NCI-H1105 (cell line): ENCODE data around the gene ALPG.

Experiments used
- DNase-seq: peaks from one replicate; lab custom pipeline; 2025; lab: John Stamatoyannopoulos, UW

The ALPG gene

DNA sequence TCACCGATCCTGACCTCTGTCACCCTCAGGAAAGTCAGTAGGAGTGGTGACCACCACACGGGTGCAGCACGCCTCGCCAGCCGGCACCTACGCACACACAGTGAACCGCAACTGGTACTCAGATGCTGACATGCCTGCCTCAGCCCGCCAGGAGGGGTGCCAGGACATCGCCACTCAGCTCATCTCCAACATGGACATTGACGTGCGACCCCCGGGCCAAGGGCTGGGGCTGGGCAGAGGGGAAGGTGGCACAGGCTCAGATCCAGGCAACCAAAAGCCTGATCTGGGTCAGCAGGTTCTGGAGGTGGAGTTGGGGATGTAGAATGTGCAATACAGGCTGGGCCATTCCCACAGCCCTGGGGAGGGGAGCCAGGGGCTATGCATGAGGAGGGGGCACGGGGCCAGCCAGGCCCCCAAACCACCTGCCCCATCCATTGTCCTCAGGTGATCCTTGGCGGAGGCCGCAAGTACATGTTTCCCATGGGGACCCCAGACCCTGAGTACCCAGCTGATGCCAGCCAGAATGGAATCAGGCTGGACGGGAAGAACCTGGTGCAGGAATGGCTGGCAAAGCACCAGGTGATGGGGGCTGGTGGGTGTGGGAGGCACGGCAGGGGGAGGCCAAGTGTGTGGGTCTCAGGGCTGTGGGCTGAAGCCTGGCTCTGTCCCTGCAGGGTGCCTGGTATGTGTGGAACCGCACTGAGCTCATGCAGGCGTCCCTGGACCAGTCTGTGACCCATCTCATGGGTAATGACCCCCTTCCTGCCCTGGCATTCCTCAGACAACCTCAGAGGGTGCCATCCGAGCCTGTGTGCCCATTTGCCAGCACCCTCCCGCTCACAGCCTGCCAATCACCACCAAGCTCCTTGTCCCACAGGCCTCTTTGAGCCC is 50.7 kb downstream of the ALPG start:
- DNase-seq = no peak

DNA sequence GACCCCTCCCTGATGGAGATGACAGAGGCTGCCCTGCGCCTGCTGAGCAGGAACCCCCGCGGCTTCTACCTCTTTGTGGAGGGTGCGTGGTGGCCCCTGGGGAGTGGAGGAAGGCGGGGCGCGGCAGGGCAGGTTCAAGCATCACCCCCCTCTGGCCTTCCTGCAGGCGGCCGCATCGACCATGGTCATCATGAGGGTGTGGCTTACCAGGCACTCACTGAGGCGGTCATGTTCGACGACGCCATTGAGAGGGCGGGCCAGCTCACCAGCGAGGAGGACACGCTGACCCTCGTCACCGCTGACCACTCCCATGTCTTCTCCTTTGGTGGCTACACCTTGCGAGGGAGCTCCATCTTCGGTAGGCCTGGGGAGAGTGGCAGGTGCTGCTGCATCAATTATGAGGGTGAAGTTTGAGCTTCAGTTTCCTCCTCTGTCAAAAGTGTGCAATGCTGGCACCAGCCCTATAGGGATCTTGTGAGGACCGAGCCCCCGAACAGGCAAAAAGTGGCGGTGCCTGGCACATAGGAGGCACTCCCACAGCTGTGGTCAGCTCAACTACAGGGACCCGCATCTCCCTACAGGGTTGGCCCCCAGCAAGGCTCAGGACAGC is 51.5 kb downstream of the ALPG start:
- no peak for DNase-seq

DNA sequence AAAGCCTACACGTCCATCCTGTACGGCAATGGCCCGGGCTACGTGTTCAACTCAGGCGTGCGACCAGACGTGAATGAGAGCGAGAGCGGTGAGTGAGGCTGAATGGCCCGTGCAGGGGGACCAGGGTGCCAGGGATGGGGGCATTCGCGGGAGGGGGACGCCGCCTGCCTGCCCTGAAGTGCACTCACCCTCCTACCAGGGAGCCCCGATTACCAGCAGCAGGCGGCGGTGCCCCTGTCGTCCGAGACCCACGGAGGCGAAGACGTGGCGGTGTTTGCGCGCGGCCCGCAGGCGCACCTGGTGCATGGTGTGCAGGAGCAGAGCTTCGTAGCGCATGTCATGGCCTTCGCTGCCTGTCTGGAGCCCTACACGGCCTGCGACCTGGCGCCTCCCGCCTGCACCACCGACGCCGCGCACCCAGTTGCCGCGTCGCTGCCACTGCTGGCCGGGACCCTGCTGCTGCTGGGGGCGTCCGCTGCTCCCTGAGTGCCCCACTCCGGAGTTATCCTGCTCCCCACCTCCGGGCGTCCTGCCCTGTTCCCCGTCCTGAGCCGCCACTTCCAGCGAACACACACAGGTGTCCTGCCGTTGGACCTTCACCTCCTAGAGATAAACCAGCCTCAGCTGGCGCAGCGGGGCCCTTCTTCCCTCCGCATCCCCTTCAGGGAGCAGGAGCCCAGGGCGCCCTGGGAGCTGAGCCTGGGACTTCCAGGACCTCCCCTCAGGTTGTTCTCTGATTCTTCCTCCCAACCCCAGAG is 52.2 kb downstream of the ALPG start:
- no peak for DNase-seq

DNA sequence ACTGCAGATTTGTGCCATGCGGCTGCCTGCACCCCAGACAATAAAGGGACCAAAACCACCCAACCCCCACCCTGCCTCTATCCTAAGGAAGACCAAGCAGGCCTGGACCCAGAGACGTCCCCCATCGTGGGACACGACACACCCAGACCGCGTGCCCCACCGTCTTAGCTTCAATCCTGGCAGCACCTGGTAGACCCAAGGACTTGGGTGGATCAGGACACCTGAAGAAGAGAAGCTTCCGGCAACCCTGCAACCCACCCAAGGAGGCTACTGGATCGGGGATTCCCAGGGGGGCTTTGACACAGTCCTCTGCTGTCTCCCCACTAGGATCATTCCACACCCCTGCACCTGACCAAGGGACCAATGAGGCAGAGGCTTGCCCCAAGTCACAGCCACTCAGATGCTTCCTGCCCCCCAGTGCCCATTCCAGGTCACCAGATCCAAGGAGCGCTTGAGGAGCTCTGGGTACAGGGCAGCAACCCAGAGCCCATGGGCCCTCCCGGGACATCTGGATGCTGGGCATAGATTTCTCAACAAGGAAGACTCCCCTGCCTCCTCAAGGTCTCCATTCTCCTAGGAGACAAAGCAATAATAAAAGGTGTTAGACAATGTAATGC is 52.9 kb downstream of the ALPG start:
- no peak for DNase-seq

DNA sequence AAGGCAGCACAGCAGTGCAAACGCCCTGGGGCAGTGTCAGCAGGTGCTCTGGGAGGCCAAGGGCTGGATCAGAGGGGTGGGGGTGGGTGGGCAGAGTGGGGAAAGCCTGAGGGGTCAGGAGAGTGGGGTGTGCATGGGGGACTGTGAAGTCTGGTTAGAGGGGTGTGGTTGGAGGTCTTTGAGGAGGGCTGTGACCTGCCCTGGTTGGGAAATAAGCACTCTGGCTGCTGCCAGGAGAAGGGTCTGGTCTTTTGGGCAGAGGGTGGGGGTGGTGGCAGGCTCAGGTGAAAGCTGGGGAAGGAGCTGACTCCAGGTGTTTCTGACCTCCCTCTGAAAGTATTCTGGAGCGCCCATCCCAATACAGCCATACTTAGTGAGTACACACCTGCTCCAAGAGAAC is 53.5 kb downstream of the ALPG start:
- DNase-seq = no peak
